ENCODE measurements around the gene PLSCR1.

DNA sequence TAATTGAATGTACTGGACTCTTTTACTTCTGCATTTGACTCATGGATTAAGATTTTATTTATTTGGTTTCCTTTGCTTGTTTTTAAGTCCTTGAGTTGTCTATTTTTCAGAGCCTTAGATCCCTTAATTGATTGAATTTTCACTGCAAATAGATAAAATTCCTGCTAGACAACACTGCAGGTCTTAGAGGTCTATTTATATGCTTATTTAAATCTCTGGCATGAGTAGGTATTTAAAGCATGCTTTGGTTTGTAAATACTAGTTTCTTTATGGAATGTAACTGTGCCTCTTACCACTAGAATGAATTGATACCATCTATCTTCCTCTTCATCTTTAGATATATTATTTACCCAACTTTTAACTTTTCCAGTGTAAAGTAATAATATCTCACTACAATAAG is 40.7 kb upstream of the PLSCR1 start:
- TF ChIP-seq, protein P1, sequence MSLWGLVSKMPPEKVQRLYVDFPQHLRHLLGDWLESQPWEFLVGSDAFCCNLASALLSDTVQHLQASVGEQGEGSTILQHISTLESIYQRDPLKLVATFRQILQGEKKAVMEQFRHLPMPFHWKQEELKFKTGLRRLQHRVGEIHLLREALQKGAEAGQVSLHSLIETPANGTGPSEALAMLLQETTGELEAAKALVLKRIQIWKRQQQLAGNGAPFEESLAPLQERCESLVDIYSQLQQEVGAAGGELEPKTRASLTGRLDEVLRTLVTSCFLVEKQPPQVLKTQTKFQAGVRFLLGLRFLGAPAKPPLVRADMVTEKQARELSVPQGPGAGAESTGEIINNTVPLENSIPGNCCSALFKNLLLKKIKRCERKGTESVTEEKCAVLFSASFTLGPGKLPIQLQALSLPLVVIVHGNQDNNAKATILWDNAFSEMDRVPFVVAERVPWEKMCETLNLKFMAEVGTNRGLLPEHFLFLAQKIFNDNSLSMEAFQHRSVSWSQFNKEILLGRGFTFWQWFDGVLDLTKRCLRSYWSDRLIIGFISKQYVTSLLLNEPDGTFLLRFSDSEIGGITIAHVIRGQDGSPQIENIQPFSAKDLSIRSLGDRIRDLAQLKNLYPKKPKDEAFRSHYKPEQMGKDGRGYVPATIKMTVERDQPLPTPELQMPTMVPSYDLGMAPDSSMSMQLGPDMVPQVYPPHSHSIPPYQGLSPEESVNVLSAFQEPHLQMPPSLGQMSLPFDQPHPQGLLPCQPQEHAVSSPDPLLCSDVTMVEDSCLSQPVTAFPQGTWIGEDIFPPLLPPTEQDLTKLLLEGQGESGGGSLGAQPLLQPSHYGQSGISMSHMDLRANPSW (CRISPR knock-in tag; conservative IDR thresholded peaks at IDR 0.05; ENCODE audit: low read depth), result no peak
- no peak for TF ChIP-seq RELA (CRISPR knock-in tag; IDR thresholded peaks at IDR 0.05; ENCODE audit: borderline replicate concordance)
- TF ChIP-seq TP53 (CRISPR knock-in tag; IDR thresholded peaks at IDR 0.05), result no peak
- TF ChIP-seq, protein P2, sequence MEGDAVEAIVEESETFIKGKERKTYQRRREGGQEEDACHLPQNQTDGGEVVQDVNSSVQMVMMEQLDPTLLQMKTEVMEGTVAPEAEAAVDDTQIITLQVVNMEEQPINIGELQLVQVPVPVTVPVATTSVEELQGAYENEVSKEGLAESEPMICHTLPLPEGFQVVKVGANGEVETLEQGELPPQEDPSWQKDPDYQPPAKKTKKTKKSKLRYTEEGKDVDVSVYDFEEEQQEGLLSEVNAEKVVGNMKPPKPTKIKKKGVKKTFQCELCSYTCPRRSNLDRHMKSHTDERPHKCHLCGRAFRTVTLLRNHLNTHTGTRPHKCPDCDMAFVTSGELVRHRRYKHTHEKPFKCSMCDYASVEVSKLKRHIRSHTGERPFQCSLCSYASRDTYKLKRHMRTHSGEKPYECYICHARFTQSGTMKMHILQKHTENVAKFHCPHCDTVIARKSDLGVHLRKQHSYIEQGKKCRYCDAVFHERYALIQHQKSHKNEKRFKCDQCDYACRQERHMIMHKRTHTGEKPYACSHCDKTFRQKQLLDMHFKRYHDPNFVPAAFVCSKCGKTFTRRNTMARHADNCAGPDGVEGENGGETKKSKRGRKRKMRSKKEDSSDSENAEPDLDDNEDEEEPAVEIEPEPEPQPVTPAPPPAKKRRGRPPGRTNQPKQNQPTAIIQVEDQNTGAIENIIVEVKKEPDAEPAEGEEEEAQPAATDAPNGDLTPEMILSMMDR (IDR thresholded peaks at IDR 0.05), result no peak
- TF ChIP-seq IRF2 (CRISPR knock-in tag; IDR thresholded peaks at IDR 0.05; ENCODE audit: borderline replicate concordance, low read depth), result no peak
- no peak for TF ChIP-seq SP1 (CRISPR knock-in tag; conservative IDR thresholded peaks at IDR 0.05)
- TF ChIP-seq TEAD1 (CRISPR knock-in tag; IDR thresholded peaks at IDR 0.05), result no peak
- TF ChIP-seq CREB1 (CRISPR knock-in tag; IDR thresholded peaks at IDR 0.05), result no peak
- TF ChIP-seq NFE2L1 (CRISPR knock-in tag; IDR thresholded peaks at IDR 0.05), result no peak
- no peak for TF ChIP-seq ZBTB21 (CRISPR knock-in tag; IDR thresholded peaks at IDR 0.05; ENCODE audit: borderline replicate concordance)
- TF ChIP-seq, protein P3, sequence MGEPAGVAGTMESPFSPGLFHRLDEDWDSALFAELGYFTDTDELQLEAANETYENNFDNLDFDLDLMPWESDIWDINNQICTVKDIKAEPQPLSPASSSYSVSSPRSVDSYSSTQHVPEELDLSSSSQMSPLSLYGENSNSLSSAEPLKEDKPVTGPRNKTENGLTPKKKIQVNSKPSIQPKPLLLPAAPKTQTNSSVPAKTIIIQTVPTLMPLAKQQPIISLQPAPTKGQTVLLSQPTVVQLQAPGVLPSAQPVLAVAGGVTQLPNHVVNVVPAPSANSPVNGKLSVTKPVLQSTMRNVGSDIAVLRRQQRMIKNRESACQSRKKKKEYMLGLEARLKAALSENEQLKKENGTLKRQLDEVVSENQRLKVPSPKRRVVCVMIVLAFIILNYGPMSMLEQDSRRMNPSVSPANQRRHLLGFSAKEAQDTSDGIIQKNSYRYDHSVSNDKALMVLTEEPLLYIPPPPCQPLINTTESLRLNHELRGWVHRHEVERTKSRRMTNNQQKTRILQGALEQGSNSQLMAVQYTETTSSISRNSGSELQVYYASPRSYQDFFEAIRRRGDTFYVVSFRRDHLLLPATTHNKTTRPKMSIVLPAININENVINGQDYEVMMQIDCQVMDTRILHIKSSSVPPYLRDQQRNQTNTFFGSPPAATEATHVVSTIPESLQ (CRISPR knock-in tag; IDR thresholded peaks at IDR 0.05), result no peak
- TF ChIP-seq NR1H2 (CRISPR knock-in tag; IDR thresholded peaks at IDR 0.05), result no peak
- TF ChIP-seq, protein P4, sequence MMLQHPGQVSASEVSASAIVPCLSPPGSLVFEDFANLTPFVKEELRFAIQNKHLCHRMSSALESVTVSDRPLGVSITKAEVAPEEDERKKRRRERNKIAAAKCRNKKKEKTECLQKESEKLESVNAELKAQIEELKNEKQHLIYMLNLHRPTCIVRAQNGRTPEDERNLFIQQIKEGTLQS (CRISPR knock-in tag; conservative IDR thresholded peaks at IDR 0.05), result no peak
- TF ChIP-seq TEAD4 (CRISPR knock-in tag; IDR thresholded peaks at IDR 0.05), result no peak
